ENCODE data around the gene BMP5.

Gene BMP5

DNA sequence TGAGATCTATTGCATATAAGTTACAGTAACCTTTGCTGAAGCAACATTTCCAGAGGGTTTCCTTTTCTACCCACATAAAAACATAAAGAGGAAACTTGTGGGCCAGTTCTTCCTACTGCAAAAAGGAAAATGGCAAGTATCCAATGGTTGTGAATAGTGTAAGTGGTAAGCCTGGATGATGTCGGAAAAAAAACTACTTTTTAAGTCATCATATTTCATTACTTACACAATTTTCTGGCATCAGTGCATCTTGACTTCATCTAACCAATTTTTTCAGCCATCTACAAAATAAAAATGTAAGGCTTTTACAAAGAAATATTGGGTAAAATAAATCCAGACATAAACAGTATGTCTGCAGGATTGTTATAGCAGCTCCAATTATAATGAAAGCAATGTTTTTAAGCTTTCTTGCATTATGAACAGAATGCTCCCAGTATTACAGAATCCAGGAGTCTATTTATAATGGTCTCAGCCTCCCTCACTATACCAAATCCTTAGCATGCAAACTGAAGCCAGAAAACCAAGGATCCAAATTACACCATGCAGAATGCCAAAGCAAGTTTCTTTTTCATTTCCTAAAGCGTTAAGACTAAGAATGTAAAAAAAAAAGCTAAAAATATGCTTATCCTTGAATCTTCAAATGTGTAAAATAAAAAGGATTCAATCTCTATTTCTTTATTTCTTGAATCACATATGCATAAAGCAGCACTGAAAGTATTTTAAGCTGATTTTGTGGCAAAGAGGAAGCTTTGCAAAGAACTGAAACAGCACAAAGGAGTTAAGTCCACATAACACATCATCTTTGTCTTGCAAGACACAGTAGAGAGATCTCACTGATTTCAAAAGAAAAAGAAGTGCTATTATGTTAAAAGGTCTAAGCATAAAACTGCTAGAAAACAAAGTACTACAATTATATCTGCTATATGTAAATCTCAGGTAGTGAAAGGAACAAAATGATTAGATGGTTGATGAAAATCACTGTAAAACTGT lies 169.6 kb downstream of the BMP5 start:
- DNase-seq = no peak
- no peaks in the 10 kb centered on the region for H3K27me3 ChIP-seq
- no peaks in the 10 kb centered on the region for H3K36me3 ChIP-seq
- no peak overlapping the region for H3K4me3 ChIP-seq (ENCODE audit: low read depth, low read length)
- H3K4me1 ChIP-seq = no peaks in the 10 kb centered on the region
- TF ChIP-seq, protein P1, sequence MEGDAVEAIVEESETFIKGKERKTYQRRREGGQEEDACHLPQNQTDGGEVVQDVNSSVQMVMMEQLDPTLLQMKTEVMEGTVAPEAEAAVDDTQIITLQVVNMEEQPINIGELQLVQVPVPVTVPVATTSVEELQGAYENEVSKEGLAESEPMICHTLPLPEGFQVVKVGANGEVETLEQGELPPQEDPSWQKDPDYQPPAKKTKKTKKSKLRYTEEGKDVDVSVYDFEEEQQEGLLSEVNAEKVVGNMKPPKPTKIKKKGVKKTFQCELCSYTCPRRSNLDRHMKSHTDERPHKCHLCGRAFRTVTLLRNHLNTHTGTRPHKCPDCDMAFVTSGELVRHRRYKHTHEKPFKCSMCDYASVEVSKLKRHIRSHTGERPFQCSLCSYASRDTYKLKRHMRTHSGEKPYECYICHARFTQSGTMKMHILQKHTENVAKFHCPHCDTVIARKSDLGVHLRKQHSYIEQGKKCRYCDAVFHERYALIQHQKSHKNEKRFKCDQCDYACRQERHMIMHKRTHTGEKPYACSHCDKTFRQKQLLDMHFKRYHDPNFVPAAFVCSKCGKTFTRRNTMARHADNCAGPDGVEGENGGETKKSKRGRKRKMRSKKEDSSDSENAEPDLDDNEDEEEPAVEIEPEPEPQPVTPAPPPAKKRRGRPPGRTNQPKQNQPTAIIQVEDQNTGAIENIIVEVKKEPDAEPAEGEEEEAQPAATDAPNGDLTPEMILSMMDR (IDR thresholded peaks at IDR 0.05; ENCODE audit: low read depth, low read length) = no peak
- no peaks in the 10 kb centered on the region; the same call in 1 of the 2 replicates for H3K9me3 ChIP-seq

DNA sequence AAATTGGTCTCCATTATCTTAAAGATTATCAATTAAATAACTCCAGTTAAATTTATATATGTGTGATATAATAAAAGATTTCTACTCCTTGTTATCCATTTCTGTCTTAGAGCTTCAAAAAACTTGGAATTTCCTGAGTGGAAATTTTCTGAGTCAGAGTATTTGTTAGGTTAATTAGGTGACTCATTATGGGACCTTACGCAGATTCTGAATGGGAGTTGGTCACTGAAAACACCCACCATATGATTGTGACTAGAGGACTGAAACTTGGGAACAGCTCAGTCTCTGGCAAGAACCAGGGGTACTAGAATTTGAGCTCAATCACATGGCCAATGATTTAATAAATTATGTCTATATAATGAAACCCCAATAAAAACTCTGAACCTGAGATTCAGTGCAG lies 171.0 kb downstream of the BMP5 start:
- DNase-seq = no peak

More for the DNA sequence above, 171.0 kb downstream of the BMP5 start:
- TF ChIP-seq, protein P1 (IDR thresholded peaks at IDR 0.05; ENCODE audit: low read depth, low read length) = no peak
- H3K36me3 ChIP-seq = no peaks in the 10 kb centered on the region
- H3K4me1 ChIP-seq = no peaks in the 10 kb centered on the region
- no peaks in the 10 kb centered on the region; the same call in 1 of the 2 replicates for H3K9me3 ChIP-seq
- H3K27me3 ChIP-seq = no peaks in the 10 kb centered on the region
- no peak overlapping the region for H3K4me3 ChIP-seq (ENCODE audit: low read depth, low read length)

Measured in BE2C (cell line).